ENCODE results near the gene NYNRIN. TPM values are rescaled to one million over a fixed set of nuclear protein-coding genes. Genes with fewer than 3 reads are reported as not detected.

The NYNRIN gene
- total RNA-seq, 1 donor from 2014 or later, result 40.0 TPM

- Mint-ChIP-seq H3K27ac (peak overlapping the region; percentile 93), H3K9me3 (ENCODE audit: low read depth) (no peaks in the 10 kb centered on the region), H3K4me3 (ENCODE audit: low read depth) (peak overlapping the region; percentile 9), H3K27me3 (no peaks in the 10 kb centered on the region), H3K4me1 (ENCODE audit: low read depth) (peaks cover 18% of the 10 kb centered on the region), H3K36me3 (ENCODE audit: insufficient read depth) (peaks cover 2% of the 10 kb centered on the region)
- no peak for TF ChIP-seq CTCF (IDR thresholded peaks at IDR 0.05; ENCODE audit: unreplicated experiment)
- DNase-seq (ENCODE audit: low spot score, unreplicated experiment), result no peak
Observed at GRCh38 chr14:24426912-24427536, 28.2 kb downstream of the NYNRIN start.

DNA sequence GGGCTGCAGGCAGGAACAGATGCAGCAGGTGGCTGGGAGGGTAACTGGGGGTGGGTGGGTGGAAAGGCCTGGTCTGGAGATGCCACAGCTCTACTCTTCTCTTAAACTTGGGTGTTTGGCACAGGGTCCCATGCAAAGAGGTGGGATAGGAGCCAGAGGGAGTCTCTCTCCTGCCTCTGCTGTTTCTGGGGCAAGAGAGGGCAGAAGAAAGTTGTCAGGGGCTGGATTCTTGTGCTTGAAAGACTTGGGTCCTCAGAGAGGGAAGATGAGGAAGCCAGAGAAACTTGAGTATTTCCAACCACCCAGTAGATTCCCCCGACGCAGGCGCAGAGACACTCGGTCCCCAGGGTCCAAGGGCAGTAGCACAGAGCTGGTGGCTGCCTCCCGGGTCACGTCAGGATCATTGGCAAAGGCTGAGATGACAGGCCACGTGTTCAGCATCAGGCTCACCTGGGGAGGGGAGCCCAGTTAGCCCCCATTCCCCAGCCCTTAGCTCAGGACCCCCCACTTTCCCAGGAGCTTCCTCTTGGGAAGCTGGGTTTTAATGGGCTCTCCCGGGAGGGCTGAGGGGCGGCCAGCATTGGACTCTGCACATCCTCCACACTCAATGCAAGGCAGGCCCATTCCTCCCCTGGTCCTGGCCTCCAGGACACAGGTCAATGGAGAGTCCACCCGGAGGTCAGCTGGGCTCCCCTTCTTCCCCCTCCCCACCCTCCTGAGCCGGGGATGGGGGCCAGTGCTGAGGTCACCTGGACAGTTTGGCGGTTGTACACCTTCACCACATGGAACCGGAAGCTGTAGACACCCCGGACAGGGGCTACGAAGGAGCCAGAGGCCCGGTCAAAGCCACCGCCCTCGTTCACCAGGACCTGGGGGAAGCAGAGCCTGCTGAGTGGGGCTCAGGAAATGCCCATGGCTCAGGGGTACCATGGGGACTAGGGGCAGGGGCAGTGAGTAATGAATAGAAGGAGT lies 29.0 kb downstream of the NYNRIN start:
- Mint-ChIP-seq H3K9me3 (ENCODE audit: low read depth) (no peaks in the 10 kb centered on the region), H3K27ac (peak overlapping the region; percentile 73), H3K36me3 (ENCODE audit: insufficient read depth) (peaks cover 2% of the 10 kb centered on the region), H3K4me3 (ENCODE audit: low read depth) (peak overlapping the region; percentile 46), H3K27me3 (no peaks in the 10 kb centered on the region), H3K4me1 (ENCODE audit: low read depth) (peaks cover 19% of the 10 kb centered on the region)
- DNase-seq (ENCODE audit: low spot score, unreplicated experiment), result no peak
- no peak for TF ChIP-seq CTCF (IDR thresholded peaks at IDR 0.05; ENCODE audit: unreplicated experiment)

- DNase-seq (ENCODE audit: low spot score, unreplicated experiment), result no peak
- TF ChIP-seq CTCF (IDR thresholded peaks at IDR 0.05; ENCODE audit: unreplicated experiment), result no peak
- H3K27ac Mint-ChIP-seq, result no peak overlapping the region
- H3K27me3 Mint-ChIP-seq, result no peaks in the 10 kb centered on the region
- H3K9me3 Mint-ChIP-seq (ENCODE audit: low read depth), result no peaks in the 10 kb centered on the region
- H3K4me1 Mint-ChIP-seq (ENCODE audit: low read depth), result peaks cover 22% of the 10 kb centered on the region
- H3K4me3 Mint-ChIP-seq (ENCODE audit: low read depth), result peak overlapping the region; percentile 73
- peaks cover 7% of the 10 kb centered on the region for H3K36me3 Mint-ChIP-seq (ENCODE audit: insufficient read depth)
Observed at GRCh38 chr14:24428628-24429394, 30.0 kb downstream of the NYNRIN start.

GRCh38 chr14:24429395-24430142 lies 30.8 kb downstream of the NYNRIN start, which contains the start of the genes CBLN3 and KHNYN:
Gene CBLN3 (minus strand): TSS chr14:24429668. CDS start chr14:24429054, 614 bp downstream.
Gene KHNYN (plus strand): TSS chr14:24429954. CDS start chr14:24430731, 777 bp downstream.
- peak within 1 kb of the TSS; percentile 83 for H3K4me3 Mint-ChIP-seq (ENCODE audit: low read depth)
- no peak for TF ChIP-seq CTCF (IDR thresholded peaks at IDR 0.05; ENCODE audit: unreplicated experiment)
- H3K27ac Mint-ChIP-seq, result peak within 1 kb of the TSS; percentile 97
- H3K4me1 Mint-ChIP-seq (ENCODE audit: low read depth), result peaks cover 22% of the 10 kb centered on the region
- H3K27me3 Mint-ChIP-seq, result no peaks in the 10 kb centered on the region
- peak; percentile 67 for DNase-seq (ENCODE audit: low spot score, unreplicated experiment)
- H3K36me3 Mint-ChIP-seq (ENCODE audit: insufficient read depth), result peaks cover 7% of the 10 kb centered on the region
- H3K9me3 Mint-ChIP-seq (ENCODE audit: low read depth), result no peaks in the 10 kb centered on the region
